HS-27A (cell line): ENCODE data around the gene DDX52.
"Not testable (repeated sequence)": the region's sequence is repeated elsewhere in the genome, so short reads cannot be mapped to it uniquely, and the experiment has no call there.

Experiments used
- DNase-seq: peaks from one replicate; pipeline ENCODE4 v3.0.0-alpha.2; 2012; ENCODE audit warnings: low read depth, missing footprints

Gene DDX52

DNA sequence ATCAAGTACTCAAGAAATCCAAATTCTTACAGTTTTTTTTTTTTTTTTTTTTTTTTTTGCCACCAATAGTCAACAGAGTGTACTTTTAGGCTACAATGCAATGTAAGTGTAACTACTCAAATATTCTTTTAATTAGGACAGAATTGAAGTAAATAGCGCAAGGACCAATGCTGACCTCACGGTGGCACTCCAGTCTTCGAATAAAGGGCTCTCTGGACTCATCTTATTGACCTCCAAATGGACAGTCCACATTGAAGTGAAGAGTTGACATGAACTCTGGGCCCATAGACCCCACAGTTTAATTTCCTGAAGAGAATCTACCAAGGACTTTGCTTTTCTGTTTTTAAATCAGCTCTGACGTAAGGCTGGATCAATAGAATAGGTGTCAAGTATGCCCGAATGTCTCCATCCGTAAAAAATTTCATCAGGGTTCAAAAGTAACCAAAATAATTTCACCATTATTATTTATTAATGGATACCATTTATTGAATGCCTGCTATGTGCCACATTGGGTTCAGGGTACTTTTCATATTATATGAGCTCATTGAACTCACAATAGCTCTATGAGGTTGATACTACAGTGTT, 7.3 kb upstream of the DDX52 start:
- DNase-seq: no peak

DNA sequence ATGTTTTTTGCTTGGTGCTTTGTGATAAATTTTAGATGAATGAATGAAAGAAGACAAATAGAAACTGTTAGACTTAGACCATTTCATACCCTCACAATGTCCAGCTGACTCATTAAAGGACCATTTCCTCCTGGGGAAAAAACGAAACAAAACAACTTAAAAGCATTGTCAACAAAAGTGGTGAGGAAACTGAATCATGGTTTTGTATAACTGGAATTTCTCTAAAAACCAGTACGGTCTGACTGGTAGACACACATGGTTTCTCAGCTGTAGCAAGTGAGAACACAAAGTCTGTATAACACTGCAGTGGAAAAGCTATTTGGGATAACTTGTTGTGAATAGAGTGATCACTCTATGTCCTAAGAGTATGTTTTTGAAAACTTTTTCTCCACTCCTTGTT, 5.3 kb upstream of the DDX52 start:
- DNase-seq: no peak

DNA sequence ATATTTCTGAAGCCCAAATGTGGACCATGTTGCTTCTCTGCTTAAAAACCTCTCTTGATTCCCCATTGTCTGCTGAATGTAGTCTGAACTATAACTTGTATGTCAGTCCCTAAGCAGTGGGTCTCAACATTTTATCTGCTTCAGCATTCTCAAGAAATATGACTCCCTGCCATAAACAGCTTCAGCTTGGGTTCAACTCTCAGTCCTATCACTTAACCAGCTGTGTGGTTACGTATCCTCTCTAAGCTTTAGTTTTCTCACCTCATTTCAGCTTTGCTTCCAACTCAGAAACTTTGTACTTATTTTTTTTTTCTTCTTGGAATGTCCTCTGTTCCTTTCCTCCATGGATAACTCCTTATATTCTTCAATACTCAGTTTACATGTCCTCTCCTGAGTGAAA, 4.6 kb upstream of the DDX52 start:
- DNase-seq: no peak

DNA sequence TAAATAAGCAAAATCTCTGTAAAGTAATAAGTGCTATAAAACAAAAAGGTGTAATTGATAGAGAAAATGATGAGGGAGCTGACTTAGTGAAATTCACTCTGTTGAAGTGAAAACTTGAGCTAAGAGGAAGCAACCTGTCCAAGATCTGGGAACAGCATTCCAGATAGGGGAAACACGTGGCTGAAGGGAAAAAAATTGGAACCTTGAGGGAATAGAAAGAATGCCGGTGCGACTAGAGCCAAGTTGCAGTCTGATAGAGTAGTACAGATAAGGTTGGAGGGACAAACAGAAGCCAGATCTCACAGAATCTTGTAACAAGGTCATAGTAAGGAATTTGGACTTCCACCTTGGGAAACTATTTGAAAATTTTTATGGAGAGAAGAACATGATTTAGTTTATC, 623 bp upstream of the DDX52 start:
- no peak for DNase-seq

DNA sequence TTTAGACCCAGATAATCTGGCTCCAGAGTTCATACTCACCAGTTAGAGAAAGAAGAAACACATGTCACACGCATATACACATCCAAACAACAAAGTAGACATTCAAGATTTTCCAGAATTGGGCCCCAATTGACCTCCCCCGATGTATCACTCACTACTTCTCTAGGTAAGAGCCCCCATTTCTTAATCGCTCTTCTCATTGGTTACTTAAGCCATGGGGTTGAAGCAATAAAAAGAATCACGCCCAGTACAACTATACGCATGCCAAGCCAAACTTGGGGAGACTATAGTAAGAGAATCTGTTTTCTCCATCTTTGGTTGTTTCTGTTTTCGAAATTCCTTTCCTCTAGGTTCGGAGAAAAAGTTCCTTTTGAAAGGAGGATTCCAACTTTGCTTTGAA, 565 bp downstream of the DDX52 start:
- DNase-seq: no peak

DNA sequence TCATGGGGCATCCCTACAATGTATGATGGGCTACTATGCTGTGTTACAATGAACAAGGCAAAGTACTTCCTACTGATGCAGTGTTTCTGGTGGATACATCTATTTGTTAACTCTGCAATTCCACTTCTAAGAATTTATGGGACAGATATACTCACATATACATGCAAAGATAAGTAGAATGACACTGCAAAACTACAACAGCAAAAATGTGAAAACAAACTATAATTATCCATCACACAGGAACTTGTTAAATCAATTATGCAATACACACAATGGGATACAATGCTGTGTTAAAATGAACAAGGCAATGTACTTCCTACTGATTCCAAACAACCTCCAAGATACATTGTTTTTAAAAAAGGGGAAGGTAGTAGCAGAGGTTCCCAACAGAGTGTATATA, 3.2 kb downstream of the DDX52 start:
- no peak for DNase-seq

DNA sequence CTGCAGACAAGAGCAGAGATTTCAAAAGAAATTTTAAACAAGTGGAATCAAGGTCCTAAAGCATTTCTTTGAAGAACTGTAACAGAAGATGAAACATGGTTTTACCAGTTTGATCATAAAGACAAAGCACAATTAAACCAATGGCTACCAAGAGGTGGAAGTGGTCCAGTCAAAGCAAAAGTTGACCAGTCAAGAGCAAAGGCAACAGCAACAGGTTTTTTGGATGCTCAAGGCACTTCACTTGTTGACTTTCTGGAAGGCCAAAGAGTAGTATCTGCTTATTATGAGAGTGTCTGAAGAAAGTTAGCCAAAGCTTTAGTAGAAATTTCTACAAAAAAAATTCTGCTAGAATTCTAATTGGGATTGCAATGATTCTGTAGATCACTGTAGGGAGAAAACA, 5.3 kb downstream of the DDX52 start:
- no peak for DNase-seq

DNA sequence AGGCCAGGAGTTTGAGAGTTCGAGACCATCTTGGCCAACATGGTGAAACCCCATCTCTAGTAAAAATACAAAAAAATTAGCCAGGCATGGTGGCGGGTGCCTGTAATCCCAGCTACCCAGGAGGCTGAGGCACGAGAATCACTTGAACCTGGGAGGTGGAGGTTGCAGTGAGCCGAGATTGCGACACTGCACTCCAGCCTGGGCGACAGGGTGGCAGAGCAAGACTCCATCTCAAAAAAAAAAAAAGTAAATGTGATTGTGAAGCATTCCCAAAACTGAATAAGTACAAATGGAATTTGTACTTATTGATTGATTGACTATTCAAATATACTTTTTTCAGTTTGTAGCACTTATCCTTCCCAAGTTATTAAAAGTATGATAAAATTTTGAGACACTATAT, 26.8 kb downstream of the DDX52 start:
- DNase-seq: not testable (repeated sequence)

DNA sequence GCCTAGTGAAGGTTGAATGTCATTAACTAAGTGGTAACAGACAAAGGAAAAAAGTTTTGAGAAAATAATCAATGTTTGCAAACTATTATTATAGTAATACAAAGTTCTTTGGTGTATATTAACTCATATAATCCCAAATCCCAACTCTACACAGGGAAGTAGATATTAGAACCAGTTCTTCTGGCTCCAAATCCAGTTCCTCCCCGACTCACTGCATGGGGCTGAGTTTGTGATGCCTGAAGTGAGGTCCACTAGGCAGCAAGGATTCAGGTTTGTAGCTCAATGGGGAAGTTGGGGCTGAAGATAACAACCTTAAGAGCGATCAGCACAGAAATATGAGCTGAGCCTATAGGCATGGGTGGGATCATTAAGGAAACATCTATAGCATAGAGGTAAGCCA, 28.4 kb downstream of the DDX52 start:
- DNase-seq: no peak

DNA sequence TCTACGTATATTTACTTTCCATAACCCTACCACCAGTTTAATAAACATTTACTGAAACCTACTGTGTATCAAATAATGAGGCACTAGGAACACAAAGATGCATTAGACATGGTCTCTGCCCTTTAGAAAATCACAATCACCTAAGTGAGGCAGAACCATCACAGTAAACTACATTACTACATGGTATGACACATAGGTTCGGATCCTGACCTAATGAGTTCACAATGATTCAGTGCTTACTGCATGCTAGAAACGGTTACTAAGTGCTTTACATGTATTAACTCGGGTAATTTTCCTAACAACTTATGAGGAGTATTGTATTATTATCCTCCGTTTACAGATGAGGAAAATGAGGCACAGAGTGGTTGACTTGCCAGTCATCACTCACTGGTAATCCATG, 28.9 kb downstream of the DDX52 start:
- no peak for DNase-seq

DNA sequence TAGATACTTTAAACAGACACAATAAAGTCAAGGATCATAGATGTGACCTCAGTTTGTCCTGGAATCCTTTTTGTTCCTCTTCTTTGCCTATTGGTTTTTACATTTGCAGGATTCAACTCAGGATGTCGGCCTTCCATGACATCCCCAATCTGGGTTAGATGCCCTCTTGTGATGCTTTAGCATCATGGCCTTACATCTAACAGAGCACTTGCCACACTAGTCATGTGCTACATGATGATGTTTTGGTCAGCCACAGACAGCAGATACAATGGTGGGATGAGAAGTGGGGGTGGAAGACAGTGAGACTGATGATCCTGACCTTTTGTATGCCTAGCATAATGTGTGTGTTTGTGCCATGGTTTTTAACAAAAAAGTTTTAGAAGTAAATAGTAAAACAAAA, 32.3 kb downstream of the DDX52 start:
- DNase-seq: no peak

DNA sequence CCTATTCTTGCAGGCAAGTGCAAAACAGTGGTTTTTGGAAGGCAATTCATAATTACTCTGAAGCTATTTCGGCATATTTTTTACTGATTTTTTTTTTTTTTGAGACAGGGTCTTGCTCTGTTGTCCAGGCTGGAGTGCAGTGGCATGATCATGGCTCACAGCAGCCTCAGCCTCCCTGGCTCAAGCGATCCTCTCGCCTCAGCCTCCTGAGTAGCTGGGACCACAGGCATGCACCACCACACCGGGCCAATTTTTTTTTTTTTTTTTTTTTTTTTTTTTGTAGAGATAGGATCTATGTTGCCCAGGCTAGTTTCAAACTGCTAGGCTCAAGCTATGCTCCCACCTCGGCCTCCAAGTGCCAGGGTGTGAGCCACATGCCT, 33.2 kb downstream of the DDX52 start:
- not testable (repeated sequence) for DNase-seq

DNA sequence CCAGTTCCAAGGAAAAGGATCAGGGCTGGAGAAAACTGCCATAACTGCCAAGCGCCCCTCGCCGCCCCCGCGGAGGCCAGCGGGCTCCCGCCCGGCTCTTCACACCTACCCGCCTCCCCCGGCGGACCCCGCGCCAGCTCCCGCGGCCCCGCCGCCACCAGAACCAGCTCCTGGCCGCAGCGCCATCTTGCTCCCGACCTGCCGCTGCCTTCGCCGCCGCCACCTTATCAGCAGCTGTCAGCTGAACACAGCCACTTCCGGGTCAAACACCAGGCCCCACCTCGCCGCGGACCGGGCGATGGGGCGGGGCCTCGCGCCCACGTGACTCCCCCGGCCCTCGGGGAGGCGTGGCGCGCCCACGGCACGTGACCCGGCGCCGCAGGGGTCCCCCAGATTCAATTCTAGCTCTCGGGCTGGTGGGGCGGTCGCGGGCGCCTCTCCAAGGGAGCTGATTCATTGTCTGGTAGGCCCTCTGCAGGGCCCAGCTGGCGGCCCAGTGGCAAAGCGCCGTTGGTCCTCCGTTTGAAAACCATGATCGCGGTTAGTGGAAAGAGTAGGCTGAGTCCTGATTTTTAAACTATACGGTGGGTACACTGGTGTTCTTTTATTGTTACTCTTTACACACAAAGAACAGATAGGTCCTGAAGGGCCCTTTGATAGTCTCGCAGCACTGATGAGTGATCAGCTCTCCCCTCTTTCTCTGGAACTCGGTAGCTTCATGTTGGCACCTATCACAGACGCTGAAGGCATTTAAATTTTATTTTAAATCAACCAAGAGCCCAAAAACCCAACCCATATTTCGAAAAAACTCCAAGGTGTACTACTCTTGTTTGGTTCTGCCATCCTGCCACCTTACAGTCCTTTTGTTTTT, 33.8 kb downstream of the DDX52 start, which contains the start of gene SYNRG:
SYNRG (minus strand) TSS at position 249 of the 871 bp plus-strand sequence; CDS start at position 186, 63 bp downstream.
- DNase-seq: peak; percentile 58

DNA sequence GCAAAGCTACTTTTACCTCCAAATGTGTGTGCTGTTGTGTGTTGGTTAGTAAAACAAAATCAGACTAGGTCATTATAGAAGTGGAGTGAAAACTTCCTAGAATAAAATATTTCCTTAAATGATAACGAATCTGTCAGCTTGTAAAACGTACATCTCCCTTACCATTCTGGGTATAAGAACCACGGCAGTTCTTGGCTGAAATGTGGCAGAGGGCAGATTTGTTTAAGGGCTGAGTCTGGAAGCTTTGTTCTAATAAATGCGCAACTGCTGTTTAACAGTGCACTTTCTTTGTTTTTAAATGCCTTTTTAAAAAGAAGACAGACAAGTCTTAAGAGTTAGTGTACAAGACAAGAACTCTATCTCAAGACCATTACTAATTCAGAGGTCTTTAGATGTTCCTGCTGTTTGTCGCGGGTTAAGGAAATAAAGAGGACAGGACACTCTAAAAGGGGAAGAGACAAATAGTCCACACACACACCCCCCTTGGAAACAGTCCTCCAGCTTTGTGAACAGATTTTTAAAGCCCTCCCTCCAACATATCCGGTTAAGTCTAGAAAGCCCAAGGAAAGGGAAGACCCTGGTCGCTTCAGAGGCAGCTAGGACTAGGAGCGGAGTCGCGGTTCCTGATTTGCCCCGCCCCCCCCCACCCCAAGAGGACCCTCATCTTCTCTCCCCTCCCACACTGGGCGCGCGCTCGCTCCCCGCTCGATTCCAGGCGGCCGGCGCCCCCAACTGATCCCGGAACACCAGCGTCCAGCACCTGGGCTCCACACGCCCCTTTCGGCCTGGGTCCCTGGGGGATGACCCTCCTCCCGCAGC, 34.7 kb downstream of the DDX52 start:
- no peak for DNase-seq

DNA sequence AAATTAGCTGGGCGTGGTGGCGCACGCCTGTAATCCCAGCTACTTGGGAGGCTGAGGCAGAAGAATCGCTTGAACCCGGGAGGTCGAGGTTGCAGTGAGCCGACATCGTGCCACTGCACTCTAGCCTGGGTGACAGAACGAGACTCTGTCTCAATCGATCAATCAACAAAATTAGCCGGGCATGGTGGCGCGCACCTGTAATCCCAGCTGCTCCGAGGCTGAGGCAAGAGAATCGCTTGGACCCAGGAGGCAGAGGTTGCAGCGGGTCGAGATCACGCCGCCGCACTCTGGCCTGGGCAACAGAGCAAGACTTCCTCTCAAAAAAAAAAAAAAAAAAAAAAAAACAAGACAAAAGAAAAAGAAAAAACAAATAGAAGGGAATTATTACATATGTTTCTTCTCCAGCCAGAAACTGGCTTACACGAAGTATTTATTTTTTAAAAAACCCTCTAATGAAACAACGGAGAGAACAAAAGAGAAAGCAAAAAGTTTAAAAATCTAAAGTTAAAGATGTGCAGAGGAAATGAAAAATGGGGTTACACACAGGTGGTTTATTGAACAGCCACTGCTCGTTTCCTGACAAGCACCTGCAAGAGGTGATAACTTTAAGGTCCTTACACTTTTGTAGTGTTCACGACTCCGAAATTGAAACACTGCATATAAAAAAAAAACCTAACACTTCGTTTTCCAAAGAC, 35.5 kb downstream of the DDX52 start:
- no peak for DNase-seq

DNA sequence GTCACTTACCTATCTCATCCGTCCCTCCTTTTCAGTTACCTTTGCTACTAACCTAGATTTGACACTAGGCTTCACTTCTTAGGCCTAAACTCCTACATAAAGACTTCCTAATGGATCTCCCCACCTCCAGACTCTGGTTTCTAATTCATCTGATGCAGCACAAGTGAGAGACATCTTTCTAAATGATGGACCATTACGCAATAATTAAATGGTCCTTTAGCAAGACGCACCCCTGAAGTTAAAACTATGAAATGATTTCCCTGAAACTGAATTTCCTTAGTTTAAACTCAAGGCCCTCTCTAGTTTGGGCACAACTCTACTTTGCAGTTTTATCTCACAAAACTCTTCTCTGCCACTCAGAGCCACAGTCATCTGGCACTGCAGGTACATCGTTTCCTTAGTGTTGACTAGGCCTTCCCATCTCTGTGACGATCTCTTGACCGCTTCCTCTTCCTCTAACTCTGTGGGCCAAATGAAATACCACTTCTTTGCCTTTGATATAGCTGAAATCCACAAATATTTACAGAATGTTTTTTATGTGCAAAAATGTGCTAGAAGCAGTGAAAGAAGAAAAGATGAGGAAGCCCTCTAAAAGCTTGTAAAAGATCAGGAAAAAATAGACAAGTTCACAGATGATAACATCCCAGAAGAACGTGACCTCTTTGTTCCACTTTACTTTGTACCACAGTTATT, 37.3 kb downstream of the DDX52 start:
- DNase-seq: no peak

DNA sequence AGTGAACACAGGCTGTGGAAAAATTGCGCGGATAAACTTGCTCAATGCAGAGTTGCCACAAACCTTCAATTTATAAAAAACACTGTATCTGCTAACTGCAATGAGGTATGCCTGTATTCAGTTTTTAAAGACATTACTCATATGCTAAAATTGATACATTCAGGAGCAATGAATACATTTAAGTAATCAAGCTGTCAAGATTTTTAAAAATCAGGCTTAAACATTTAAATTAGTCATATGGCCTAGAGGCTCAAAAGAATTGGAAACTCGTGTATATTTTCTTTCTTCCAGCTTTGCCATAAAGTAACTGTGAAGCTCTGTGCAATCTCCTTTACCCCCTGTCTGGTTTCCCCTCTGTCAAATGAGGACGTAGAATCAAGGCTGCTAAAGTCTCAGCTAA, 38.2 kb downstream of the DDX52 start:
- DNase-seq: no peak

DNA sequence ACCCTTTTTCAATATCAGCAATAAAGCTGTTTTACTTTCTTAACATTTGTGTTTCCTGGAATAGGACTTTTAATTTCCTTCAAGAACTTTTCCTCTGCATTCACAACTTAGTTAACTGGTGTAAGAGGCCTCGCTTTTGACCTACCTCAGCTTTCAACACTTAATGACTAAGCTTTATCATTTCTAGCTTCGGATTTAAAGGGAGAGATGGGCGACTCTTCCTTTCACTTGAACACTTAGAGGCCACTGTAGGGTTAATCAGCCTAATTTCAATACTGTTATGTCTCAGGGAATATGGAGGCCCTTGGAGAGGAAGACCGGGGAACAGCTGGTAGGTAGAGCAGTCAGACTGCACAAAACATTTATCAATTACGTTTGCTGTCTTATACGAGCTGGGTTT, 38.7 kb downstream of the DDX52 start:
- no peak for DNase-seq

DNA sequence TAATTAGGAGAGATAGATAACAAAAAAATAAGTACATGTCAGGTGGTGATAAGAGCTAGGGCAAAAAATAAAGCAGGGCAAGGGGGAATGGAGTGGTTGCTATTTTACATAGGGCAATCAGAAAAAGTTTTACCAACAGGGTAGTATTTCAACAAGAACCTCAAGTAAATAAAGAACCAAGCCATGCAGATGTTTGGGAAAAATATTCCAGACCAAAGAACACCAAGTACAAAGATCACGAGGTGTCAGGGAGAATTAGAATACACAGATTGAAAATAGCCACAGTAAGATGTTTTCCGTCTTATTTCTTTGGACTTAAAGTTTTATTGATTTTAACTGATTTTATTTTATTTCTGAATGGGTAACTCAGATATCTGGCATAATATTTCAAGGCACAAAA, 45.1 kb downstream of the DDX52 start:
- no peak for DNase-seq

DNA sequence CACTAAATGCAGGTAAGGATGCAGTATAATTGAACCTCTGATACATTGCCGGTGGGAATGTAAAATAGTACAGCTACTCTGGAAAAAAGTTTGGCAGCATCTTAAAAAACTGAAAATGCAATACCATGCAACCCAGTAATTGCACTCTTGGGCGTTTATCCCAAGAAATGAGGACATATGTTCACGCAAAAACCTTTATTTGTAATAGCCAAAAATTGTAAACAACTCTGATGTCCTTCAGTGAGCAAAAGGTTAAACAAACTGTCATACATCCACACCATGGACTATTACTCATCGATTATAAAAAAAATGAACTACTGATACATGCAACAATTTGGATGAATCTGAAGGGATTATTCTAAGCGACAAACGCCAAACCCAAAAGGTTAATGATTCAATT, 51.0 kb downstream of the DDX52 start:
- DNase-seq: no peak

DNA sequence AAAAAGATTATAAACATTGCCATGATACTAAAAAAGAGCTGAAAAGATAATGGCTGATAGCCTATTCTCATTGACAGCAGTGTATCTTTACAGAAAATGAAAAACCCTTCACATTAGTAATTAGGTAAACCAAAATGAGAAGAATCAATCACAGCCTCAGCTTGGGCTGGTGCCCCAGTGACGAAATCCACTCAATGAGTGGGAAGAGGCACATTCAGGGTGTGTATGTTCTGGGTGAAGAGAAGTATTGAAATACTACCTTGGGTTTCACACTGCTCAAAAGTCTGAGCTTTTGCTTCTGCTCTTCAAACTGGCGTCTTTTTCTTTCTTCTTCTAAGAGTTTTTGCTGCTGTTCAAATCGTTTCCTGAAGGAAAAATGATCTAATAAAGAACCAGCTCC, 58.2 kb downstream of the DDX52 start:
- DNase-seq: no peak

DNA sequence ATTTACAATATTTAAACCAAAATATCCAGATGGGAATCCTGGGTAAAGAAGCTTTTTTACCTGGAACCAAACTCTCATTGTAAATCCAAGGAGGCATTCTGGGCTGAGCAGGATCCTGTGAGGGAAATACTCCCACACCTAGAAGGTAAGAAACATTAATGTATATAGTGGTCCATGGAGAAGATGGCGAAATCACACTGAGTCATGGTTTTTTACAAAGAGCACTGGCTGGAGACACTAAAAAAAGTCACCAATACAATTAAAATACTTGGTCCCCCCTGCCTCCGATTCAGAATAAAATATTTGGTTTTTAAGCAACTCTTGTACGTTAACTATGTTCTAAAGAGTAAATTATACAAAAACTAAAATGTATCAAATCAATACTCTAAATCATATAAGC, 67.0 kb downstream of the DDX52 start:
- DNase-seq: no peak
